ENCODE data around the gene NPW. TPM values are rescaled to one million over a fixed set of nuclear protein-coding genes. Genes with fewer than 3 reads are reported as not detected.

NPW gene
- total RNA-seq, 4 donors from 2014 or later: 2.8 to 9.1 TPM; not detected in 2

- Histone ChIP-seq H3K27ac (no peak overlapping the region), H3K4me3 (no peak overlapping the region), H3K36me3 (no peaks in the 10 kb centered on the region), H3K4me1 (peaks cover 4 to 53% (median 15%) of the 10 kb centered on the region in 4 donors), H3K9me3 (no peaks in the 10 kb centered on the region), H3K27me3 (peaks cover 0 to 7% of the 10 kb centered on the region in 2 donors)
- DNase-seq: no peak
- TF ChIP-seq POLR2A (IDR thresholded peaks at IDR 0.05) (no peak), CTCF (IDR thresholded peaks at IDR 0.05) (no peak)
These were observed 5.7 kb downstream of the NPW start for GRCh38 chr16:2025251-2025650.

GRCh38 chr16:2025878-2026460, 6.4 kb downstream of the NPW start:
- Histone ChIP-seq H3K4me1 (peaks cover 4 to 48% (median 13%) of the 10 kb centered on the region in 4 donors), H3K27ac (peak overlapping the region in 3 of 4 donors; percentile 57 to 74 (median 72)), H3K27me3 (no peaks in the 10 kb centered on the region), H3K9me3 (no peaks in the 10 kb centered on the region), H3K36me3 (no peaks in the 10 kb centered on the region), H3K4me3 (peak overlapping the region; percentile 49 to 82 (median 68))
- TF ChIP-seq POLR2A (IDR thresholded peaks at IDR 0.05): no peak
- no peak for TF ChIP-seq CTCF (IDR thresholded peaks at IDR 0.05)
- DNase-seq: no peak

GRCh38 chr16:2026461-2027023, 7.0 kb downstream of the NPW start, which contains the start of gene NHERF2:
Gene NHERF2 (plus strand): TSS chr16:2026902. CDS start chr16:2027006, 104 bp downstream.
- Histone ChIP-seq H3K4me3 (peak within 1 kb of the TSS; percentile 49 to 82 (median 68)), H3K27ac (peak within 1 kb of the TSS; percentile 39 to 74 (median 72)), H3K4me1 (peaks cover 4 to 48% (median 13%) of the 10 kb centered on the region in 4 donors), H3K27me3 (no peaks in the 10 kb centered on the region), H3K36me3 (no peaks in the 10 kb centered on the region), H3K9me3 (no peaks in the 10 kb centered on the region)
- TF ChIP-seq CTCF (IDR thresholded peaks at IDR 0.05) (no peak), POLR2A (IDR thresholded peaks at IDR 0.05) (no peak)
- no peak for DNase-seq

GRCh38 chr16:2027024-2028010, 7.7 kb downstream of the NPW start:
- Histone ChIP-seq H3K36me3 (no peaks in the 10 kb centered on the region), H3K27me3 (no peaks in the 10 kb centered on the region), H3K9me3 (no peaks in the 10 kb centered on the region), H3K4me1 (peaks cover 4 to 52% (median 13%) of the 10 kb centered on the region in 4 donors), H3K27ac (peak overlapping the region; percentile 39 to 74 (median 72)), H3K4me3 (peak overlapping the region; percentile 49 to 82 (median 68))
- peak in 1 of 6 experiments; percentile 7 for TF ChIP-seq CTCF (IDR thresholded peaks at IDR 0.05)
- TF ChIP-seq POLR2A (IDR thresholded peaks at IDR 0.05): no peak
- no peak for DNase-seq

GRCh38 chr16:2028146-2028545, 8.6 kb downstream of the NPW start:
- DNase-seq: no peak
- no peaks in the 10 kb centered on the region for H3K27me3 ChIP-seq
- H3K27ac ChIP-seq: peak overlapping the region in 2 of 4 donors; percentile 72 to 74
- H3K36me3 ChIP-seq: no peaks in the 10 kb centered on the region
- TF ChIP-seq POLR2A (IDR thresholded peaks at IDR 0.05) (no peak), CTCF (IDR thresholded peaks at IDR 0.05) (no peak)
- H3K9me3 ChIP-seq: no peaks in the 10 kb centered on the region
- peak overlapping the region in 2 of 4 donors; percentile 74 to 82 for H3K4me3 ChIP-seq
- peaks cover 0 to 52% (median 10%) of the 10 kb centered on the region in 4 donors for H3K4me1 ChIP-seq

Data from Peyer's patch (tissue), 4 donors.